Measurements from ENCODE around the gene DAB1. TPM values are rescaled to one million over a fixed set of nuclear protein-coding genes. Genes with fewer than 3 reads are reported as not detected.

DAB1 gene
- total RNA-seq, 3 donors from 2014 or later (not counting 1 experiment from before 2014, with no cell fraction given): 0.41 TPM; not detected in 2

- DNase-seq: no peak
- H3K4me3 Mint-ChIP-seq: no peak overlapping the region
- no peak for ATAC-seq
- Histone ChIP-seq H3K4me3 (ENCODE audit: low read length) (no peak overlapping the region), H3K4me1 (ENCODE audit: control insufficient read depth, insufficient read depth, low read length) (no peaks in the 10 kb centered on the region), H3K27ac (ENCODE audit: low read length) (no peak overlapping the region), H3K27me3 (ENCODE audit: control insufficient read depth, insufficient read depth, low read length) (no peaks in the 10 kb centered on the region), H3K9me3 (ENCODE audit: control insufficient read depth, insufficient read depth, low read length) (no peaks in the 10 kb centered on the region), H3K36me3 (ENCODE audit: control insufficient read depth, insufficient read depth, low read length) (no peaks in the 10 kb centered on the region)
- WGBS (ENCODE audit: insufficient coverage): 94% methylated on average over 1 of the region's 2 CpGs
- no peaks in the 10 kb centered on the region for H3K4me1 Mint-ChIP-seq
- H3K9me3 Mint-ChIP-seq: peaks cover 4 to 6% of the 10 kb centered on the region in 2 donors
- no peaks in the 10 kb centered on the region for H3K36me3 Mint-ChIP-seq
- no peak overlapping the region for H3K27ac Mint-ChIP-seq
- intact Hi-C loops (cut with micrococcal nuclease): no loop called here
- no peak for TF ChIP-seq CTCF (IDR thresholded peaks at IDR 0.05)
- peaks cover 0 to 5% of the 10 kb centered on the region in 2 donors for H3K27me3 Mint-ChIP-seq (ENCODE audit: low read depth in 2 of 2)
Observed at GRCh38 chr1:57362480-57362879, 61.4 kb downstream of the DAB1 start.

GRCh38 chr1:57361516-57361915 is 62.3 kb downstream of the DAB1 start:
- peaks cover 0 to 5% of the 10 kb centered on the region in 2 donors for H3K27me3 Mint-ChIP-seq (ENCODE audit: low read depth in 2 of 2)
- DNase-seq: no peak
- no peak for ATAC-seq
- no peaks in the 10 kb centered on the region for H3K4me1 Mint-ChIP-seq
- intact Hi-C loops (cut with micrococcal nuclease): no loop called here
- Histone ChIP-seq H3K9me3 (ENCODE audit: control insufficient read depth, insufficient read depth, low read length) (no peaks in the 10 kb centered on the region), H3K27me3 (ENCODE audit: control insufficient read depth, insufficient read depth, low read length) (no peaks in the 10 kb centered on the region), H3K36me3 (ENCODE audit: control insufficient read depth, insufficient read depth, low read length) (no peaks in the 10 kb centered on the region), H3K27ac (ENCODE audit: low read length) (no peak overlapping the region), H3K4me1 (ENCODE audit: control insufficient read depth, insufficient read depth, low read length) (no peaks in the 10 kb centered on the region), H3K4me3 (ENCODE audit: low read length) (no peak overlapping the region)
- 86% methylated on average over 2 of the region's 2 CpGs for WGBS (ENCODE audit: insufficient coverage)
- no peak overlapping the region for H3K27ac Mint-ChIP-seq
- no peak overlapping the region for H3K4me3 Mint-ChIP-seq
- TF ChIP-seq CTCF (IDR thresholded peaks at IDR 0.05): no peak
- H3K36me3 Mint-ChIP-seq: no peaks in the 10 kb centered on the region
- H3K9me3 Mint-ChIP-seq: peaks cover 4 to 6% of the 10 kb centered on the region in 2 donors

- H3K27me3 ChIP-seq (ENCODE audit: control insufficient read depth, insufficient read depth, low read length): no peaks in the 10 kb centered on the region
- H3K36me3 Mint-ChIP-seq: no peaks in the 10 kb centered on the region
- H3K4me3 ChIP-seq (ENCODE audit: low read length): no peak overlapping the region
- H3K4me1 ChIP-seq (ENCODE audit: control insufficient read depth, insufficient read depth, low read length): no peaks in the 10 kb centered on the region
- intact Hi-C loops (cut with micrococcal nuclease): no loop called here
- no peaks in the 10 kb centered on the region for H3K4me1 Mint-ChIP-seq
- peaks cover 0 to 5% of the 10 kb centered on the region in 2 donors for H3K27me3 Mint-ChIP-seq (ENCODE audit: low read depth in 2 of 2)
- ATAC-seq (no peak), DNase-seq (no peak)
- H3K36me3 ChIP-seq (ENCODE audit: control insufficient read depth, insufficient read depth, low read length): no peaks in the 10 kb centered on the region
- H3K27ac Mint-ChIP-seq: no peak overlapping the region
- no peak overlapping the region for H3K4me3 Mint-ChIP-seq
- H3K9me3 ChIP-seq (ENCODE audit: control insufficient read depth, insufficient read depth, low read length): no peaks in the 10 kb centered on the region
- WGBS (ENCODE audit: insufficient coverage): 92% methylated on average over 2 of the region's 4 CpGs
- peaks cover 4 to 6% of the 10 kb centered on the region in 2 donors for H3K9me3 Mint-ChIP-seq
- H3K27ac ChIP-seq (ENCODE audit: low read length): no peak overlapping the region
- no peak for TF ChIP-seq CTCF (IDR thresholded peaks at IDR 0.05)
Observed at GRCh38 chr1:57360846-57361407, 62.9 kb downstream of the DAB1 start.

- Mint-ChIP-seq H3K27ac (no peak overlapping the region), H3K9me3 (peaks cover 4 to 9% of the 10 kb centered on the region in 2 donors), H3K36me3 (no peaks in the 10 kb centered on the region), H3K4me3 (no peak overlapping the region), H3K27me3 (ENCODE audit: low read depth in 2 of 2) (peaks cover 0 to 5% of the 10 kb centered on the region in 2 donors), H3K4me1 (no peaks in the 10 kb centered on the region)
- Histone ChIP-seq H3K9me3 (ENCODE audit: control insufficient read depth, insufficient read depth, low read length) (no peaks in the 10 kb centered on the region), H3K36me3 (ENCODE audit: control insufficient read depth, insufficient read depth, low read length) (no peaks in the 10 kb centered on the region), H3K4me1 (ENCODE audit: control insufficient read depth, insufficient read depth, low read length) (no peaks in the 10 kb centered on the region), H3K27ac (ENCODE audit: low read length) (no peak overlapping the region), H3K4me3 (ENCODE audit: low read length) (no peak overlapping the region), H3K27me3 (ENCODE audit: control insufficient read depth, insufficient read depth, low read length) (no peaks in the 10 kb centered on the region)
- DNase-seq (no peak), ATAC-seq (no peak)
- intact Hi-C loops (cut with micrococcal nuclease): no loop called here
- 42% methylated on average over 3 of the region's 3 CpGs for WGBS (ENCODE audit: insufficient coverage)
- TF ChIP-seq CTCF (IDR thresholded peaks at IDR 0.05): no peak
Observed at GRCh38 chr1:57357462-57357861, 66.4 kb downstream of the DAB1 start.

Measured in natural killer cell (primary cell).